GM19452 (cell line): Measurements from ENCODE around the gene RUFY3.
A peak's percentile ranks its signal among the peaks of the same experiment; 100 is the strongest.
"Not testable (repeated sequence)": the region's sequence is repeated elsewhere in the genome, so short reads cannot be mapped to it uniquely, and the experiment has no call there.

ENCODE experiments used
- ATAC-seq: cut with Tn5 transposase; IDR thresholded peaks from one replicate; pipeline ENCODE4 v1.9.1; 2021; ENCODE audit not compliant: unreplicated experiment

RUFY3 gene

GRCh38 chr4:70705183-70706043 is 16.4 kb upstream of the RUFY3 start:
- peak; percentile 61 for ATAC-seq

- ATAC-seq = no peak
These were observed 15.7 kb upstream of the RUFY3 start for GRCh38 chr4:70706044-70706461.

GRCh38 chr4:70706516-70706915 is 15.2 kb upstream of the RUFY3 start:
- no peak for ATAC-seq

- ATAC-seq = no peak
These were observed 12.1 kb upstream of the RUFY3 start for GRCh38 chr4:70709611-70710205.

- no peak for ATAC-seq
These were observed 10.2 kb upstream of the RUFY3 start for GRCh38 chr4:70711599-70711998.

- ATAC-seq = no peak
These were observed 9.6 kb upstream of the RUFY3 start for GRCh38 chr4:70712150-70712549.

GRCh38 chr4:70712604-70713452 is 8.9 kb upstream of the RUFY3 start:
- ATAC-seq = peak; percentile 3

GRCh38 chr4:70713453-70714078 is 8.2 kb upstream of the RUFY3 start:
- peak; percentile 42 for ATAC-seq

- ATAC-seq = peak; percentile 53
These were observed 7.5 kb upstream of the RUFY3 start for GRCh38 chr4:70714079-70714887.

- ATAC-seq = no peak
These were observed 6.7 kb upstream of the RUFY3 start for GRCh38 chr4:70715097-70715496.

GRCh38 chr4:70718811-70719604 is 2.8 kb upstream of the RUFY3 start:
- ATAC-seq = no peak

GRCh38 chr4:70722199-70722791 is 531 bp downstream of the RUFY3 start:
- no peak for ATAC-seq

- no peak for ATAC-seq
These were observed 2.7 kb downstream of the RUFY3 start for GRCh38 chr4:70724463-70724862.

- no peak for ATAC-seq
These were observed 3.9 kb downstream of the RUFY3 start for GRCh38 chr4:70725633-70726032.

GRCh38 chr4:70726515-70726914 is 4.8 kb downstream of the RUFY3 start:
- ATAC-seq = not testable (repeated sequence)

- no peak for ATAC-seq
These were observed 6.3 kb downstream of the RUFY3 start for GRCh38 chr4:70728091-70728490.

GRCh38 chr4:70732878-70733277 is 11.1 kb downstream of the RUFY3 start:
- not testable (repeated sequence) for ATAC-seq

GRCh38 chr4:70734168-70734954 is 12.6 kb downstream of the RUFY3 start:
- peak; percentile 89 for ATAC-seq
